HEK293T (cell line): ENCODE results near the gene SART1.

Source experiments
- ARNT ChIP-seq: fragments of 450-650 bp; IDR thresholded peaks from 2 replicates; pipeline ENCODE4 v1.6.1; 2017; ENCODE audit warnings: mild to moderate bottlenecking
- BHLHE40 ChIP-seq: fragments of 450-650 bp; IDR thresholded peaks from 2 replicates; pipeline ENCODE4 v1.6.1; 2016; ENCODE audit warnings: mild to moderate bottlenecking, moderate library complexity, borderline replicate concordance
- ELF4 ChIP-seq: fragments of 450-650 bp; IDR thresholded peaks from 2 replicates; pipeline ENCODE4 v1.6.1; 2017; ENCODE audit warnings: antibody characterized with exemption
- FOXA1 ChIP-seq: fragments of 450-650 bp; IDR thresholded peaks from 2 replicates; pipeline ENCODE4 v1.6.1; 2016; ENCODE audit warnings: mild to moderate bottlenecking
- FOXM1 ChIP-seq: fragments of 450-650 bp; IDR thresholded peaks from 2 replicates; pipeline ENCODE4 v1.6.1; 2017; ENCODE audit warnings: mild to moderate bottlenecking, borderline replicate concordance
- HDGF ChIP-seq: fragments of 450-650 bp; IDR thresholded peaks from 2 replicates; pipeline ENCODE4 v1.6.1; 2017; ENCODE audit warnings: antibody characterized with exemption, borderline replicate concordance
- L3MBTL2 ChIP-seq: fragments of 450-650 bp; conservative IDR thresholded peaks from 2 replicates; pipeline ENCODE4 v1.6.1; 2016; ENCODE audit warnings: mild to moderate bottlenecking
- LEF1 ChIP-seq: fragments of 450-650 bp; IDR thresholded peaks from 2 replicates; pipeline ENCODE4 v1.6.1; 2017; ENCODE audit warnings: mild to moderate bottlenecking, borderline replicate concordance
- NFRKB ChIP-seq: fragments of 450-650 bp; IDR thresholded peaks from 2 replicates; pipeline ENCODE4 v1.6.1; 2016; ENCODE audit warnings: mild to moderate bottlenecking, moderate library complexity
- SP1 ChIP-seq: fragments of 450-650 bp; IDR thresholded peaks from 2 replicates; pipeline ENCODE4 v1.6.1; 2017
- SUZ12 ChIP-seq: fragments of 450-650 bp; IDR thresholded peaks from 2 replicates; pipeline ENCODE4 v1.6.1; 2016; ENCODE audit warnings: mild to moderate bottlenecking
- TARDBP ChIP-seq: fragments of 450-650 bp; IDR thresholded peaks from 2 replicates; pipeline ENCODE4 v1.6.1; 2016
- ZNF384 ChIP-seq: fragments of 450-650 bp; IDR thresholded peaks from 2 replicates; pipeline ENCODE4 v1.6.1; 2016
- TF ChIP-seq, protein P1 (sequence below): fragments of 450-650 bp; IDR thresholded peaks from 2 replicates; pipeline ENCODE4 v1.6.1; 2016

DNA sequence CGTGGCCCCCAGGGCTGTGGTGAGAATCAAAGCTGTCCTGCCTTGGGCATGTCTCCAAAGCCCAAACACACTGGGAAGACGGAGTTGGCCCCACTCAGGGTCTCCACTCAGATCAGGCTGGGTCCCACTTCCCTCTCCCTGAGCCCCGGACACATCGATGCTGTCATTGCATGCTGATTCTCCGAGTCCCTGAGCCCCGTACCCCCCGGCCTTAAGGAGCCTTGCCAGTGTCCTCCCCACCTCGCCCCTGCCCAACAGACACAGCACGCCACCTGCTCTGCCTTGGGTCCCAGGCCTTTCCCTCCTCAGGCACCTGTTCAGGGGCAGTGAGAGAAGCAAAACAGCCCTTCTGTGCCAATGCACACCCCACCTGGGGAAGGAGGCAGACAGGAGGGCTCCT lies 25.8 kb downstream of the SART1 start:
- TF ChIP-seq SP1: no peak
- no peak for TF ChIP-seq L3MBTL2
- TF ChIP-seq SUZ12: no peak
- no peak for TF ChIP-seq NFRKB
- no peak for TF ChIP-seq FOXM1
- TF ChIP-seq BHLHE40: no peak
- no peak for TF ChIP-seq ARNT
- no peak for TF ChIP-seq TARDBP
- TF ChIP-seq, protein P1, sequence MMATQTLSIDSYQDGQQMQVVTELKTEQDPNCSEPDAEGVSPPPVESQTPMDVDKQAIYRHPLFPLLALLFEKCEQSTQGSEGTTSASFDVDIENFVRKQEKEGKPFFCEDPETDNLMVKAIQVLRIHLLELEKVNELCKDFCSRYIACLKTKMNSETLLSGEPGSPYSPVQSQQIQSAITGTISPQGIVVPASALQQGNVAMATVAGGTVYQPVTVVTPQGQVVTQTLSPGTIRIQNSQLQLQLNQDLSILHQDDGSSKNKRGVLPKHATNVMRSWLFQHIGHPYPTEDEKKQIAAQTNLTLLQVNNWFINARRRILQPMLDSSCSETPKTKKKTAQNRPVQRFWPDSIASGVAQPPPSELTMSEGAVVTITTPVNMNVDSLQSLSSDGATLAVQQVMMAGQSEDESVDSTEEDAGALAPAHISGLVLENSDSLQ: no peak
- TF ChIP-seq HDGF: no peak
- TF ChIP-seq FOXA1: no peak
- no peak for TF ChIP-seq LEF1
- TF ChIP-seq ELF4: no peak
- TF ChIP-seq ZNF384: no peak
